HCT116 (cell line): ENCODE data around the gene TBC1D4. TPM values are rescaled to one million over a fixed set of nuclear protein-coding genes. Genes with fewer than 3 reads are reported as not detected.

Experiments used
- ATAC-seq: fragments of 200-7000 bp; cut with Tn5 transposase; 2 replicates; pipeline ENCODE4 v1.9.1; 2020; ENCODE audit warnings: mild to moderate bottlenecking, moderate library complexity
- BruUV-seq: library from RNA; stranded (reverse); fragments of 400-500 nt; replicated peaks from 2 replicates; lab custom pipeline; 2021; lab: Mats Ljungman, UMichigan
- CTCF ChIA-PET: fragments of 300-600 bp; sonication (Branson Sonifier 250); formaldehyde crosslinking; loops from one replicate; lab custom pipeline; 2021; ENCODE audit warnings: antibody characterized with exemption; lab: Charles Lee
- POLR2A ChIA-PET: fragments of 300-600, 350-600 bp; sonication (Branson Sonifier 250); formaldehyde crosslinking; loops from one replicate; lab custom pipeline; 2021; ENCODE audit warnings: antibody characterized with exemption; lab: Charles Lee
- RAD21 ChIA-PET, 2 experiments: fragments of 300-600 bp; sonication (Branson Sonifier 250); formaldehyde crosslinking; loops; one replicate each; lab custom pipeline; 2023; ENCODE audit warnings: low total read pairs in 2 of 2; ENCODE audit not compliant: uncharacterized antibody in 2 of 2, unreplicated experiment in 2 of 2, low non-redundant PET in 1 of 2; lab: Charles Lee
- DNase-seq: peaks from one replicate; pipeline ENCODE4 v3.0.0-alpha.2; 2010; ENCODE audit warnings: low read depth, low spot score
- H2AFZ ChIP-seq: fragments of 200-600 bp; shearing (Covaris generic), sonication (generic); 2 replicates; pipeline ENCODE4 v1.6.1; 2017; ENCODE audit warnings: low read depth, mixed run types, mixed read lengths, antibody characterized with exemption, low read length; ENCODE audit not compliant: poor library complexity, severe bottlenecking
- H3K27ac ChIP-seq: 2 replicates; pipeline ENCODE4 v1.5.1; 2012; ENCODE audit warnings: low read depth, low read length
- H3K27me3 ChIP-seq: fragments of 200-600 bp; sonication (generic); 2 replicates; pipeline ENCODE4 v1.6.1; 2016; ENCODE audit warnings: mixed run types, low read length, mixed read lengths; ENCODE audit not compliant: insufficient read depth
- H3K36me3 ChIP-seq, 2 experiments: fragments of 200-500 bp in 1 of 2; fragments of 200-600 bp in 1 of 2; sonication (Bioruptor generic) in 1 of 2; sonication (generic) in 1 of 2; 2 replicates each; pipeline versions ENCODE4 v1.5.1 to v1.6.1; 2014 to 2016; ENCODE audit warnings: low read length in 2 of 2, inconsistent platforms in 1 of 2, mixed read lengths in 1 of 2, mixed run types in 1 of 2; ENCODE audit not compliant: insufficient read depth in 2 of 2, control insufficient read depth in 1 of 2
- H3K4me1 ChIP-seq, 2 experiments: fragments of 200-600 bp in 1 of 2; sonication (generic) in 1 of 2; 2 replicates each; pipeline versions ENCODE4 v1.5.1 to v1.6.1; 2012 to 2017; ENCODE audit warnings: low read length in 2 of 2, inconsistent platforms in 1 of 2, mild to moderate bottlenecking in 1 of 2, mixed read lengths in 1 of 2, mixed run types in 1 of 2, moderate library complexity in 1 of 2; ENCODE audit not compliant: insufficient read depth in 2 of 2, control insufficient read depth in 1 of 2
- H3K4me2 ChIP-seq: fragments of 200-600 bp; sonication (generic); 2 replicates; pipeline ENCODE4 v1.6.1; 2017; ENCODE audit warnings: mixed run types, low read length, mixed read lengths
- H3K4me3 ChIP-seq, 2 experiments: fragments of 200-600 bp in 1 of 2; sonication (generic) in 1 of 2; replicated peaks in 1 of 2; 2 replicates each; pipeline ENCODE4 v1.5.1; 2011 to 2016; ENCODE audit warnings: low read length in 2 of 2, control low read depth in 1 of 2, low read depth in 1 of 2, mild to moderate bottlenecking in 1 of 2, mixed read lengths in 1 of 2, mixed run types in 1 of 2
- H3K79me2 ChIP-seq: fragments of 200-600 bp; sonication (generic); 2 replicates; pipeline ENCODE4 v1.6.1; 2017; ENCODE audit warnings: mild to moderate bottlenecking, mixed run types, low read length, moderate library complexity, mixed read lengths; ENCODE audit not compliant: insufficient read depth
- H3K9ac ChIP-seq: fragments of 200-600 bp; sonication (generic); 2 replicates; pipeline ENCODE4 v1.6.1; 2016; ENCODE audit warnings: low read length, mixed read lengths
- H3K9me2 ChIP-seq: fragments of 200-600 bp; sonication (generic), shearing (Covaris generic); 2 replicates; pipeline ENCODE4 v1.6.1; 2017; ENCODE audit warnings: mixed run types, mild to moderate bottlenecking, moderate library complexity; ENCODE audit not compliant: insufficient read depth
- H3K9me3 ChIP-seq, 2 experiments: fragments of 200-500 bp in 1 of 2; fragments of 200-600 bp in 1 of 2; sonication (Bioruptor generic) in 1 of 2; sonication (generic) in 1 of 2; 2 replicates each; pipeline ENCODE4 v1.6.1; 2014 to 2017; ENCODE audit warnings: low read length in 2 of 2, mixed read lengths in 2 of 2, inconsistent platforms in 1 of 2, low read depth in 1 of 2, mild to moderate bottlenecking in 1 of 2, mixed run types in 1 of 2, moderate library complexity in 1 of 2; ENCODE audit not compliant: control insufficient read depth in 1 of 2, insufficient read depth in 1 of 2
- H4K20me1 ChIP-seq: fragments of 200-600 bp; sonication (generic), shearing (Covaris generic); 2 replicates; pipeline ENCODE4 v1.6.1; 2017; ENCODE audit warnings: mixed run types, mild to moderate bottlenecking, moderate library complexity; ENCODE audit not compliant: insufficient read depth
- CBX3 ChIP-seq: IDR thresholded peaks from 2 replicates; pipeline ENCODE4 v1.6.1; 2012; ENCODE audit warnings: low read depth
- CEBPB ChIP-seq: IDR thresholded peaks from 2 replicates; pipeline ENCODE4 v1.6.1; 2012; ENCODE audit warnings: low read depth
- EGR1 ChIP-seq: IDR thresholded peaks from 2 replicates; pipeline ENCODE4 v1.6.1; 2012; ENCODE audit warnings: low read depth
- ELF1 ChIP-seq: IDR thresholded peaks from 2 replicates; pipeline ENCODE4 v1.6.1; 2012; ENCODE audit warnings: low read depth, borderline replicate concordance
- EZH2 ChIP-seq: fragments of 200-600 bp; sonication (generic); IDR thresholded peaks from 2 replicates; pipeline ENCODE4 v1.6.1; 2017; ENCODE audit warnings: antibody characterized with exemption, mixed run types
- EZH2phosphoT487 ChIP-seq: fragments of 200-600 bp; IDR thresholded peaks from 2 replicates; pipeline ENCODE4 v1.6.1; 2018; ENCODE audit warnings: antibody characterized with exemption, borderline replicate concordance
- FOSL1 ChIP-seq: IDR thresholded peaks from 2 replicates; pipeline ENCODE4 v1.6.1; 2012; ENCODE audit warnings: low read depth
- JUND ChIP-seq: IDR thresholded peaks from 2 replicates; pipeline ENCODE4 v1.6.1; 2012
- SIN3A ChIP-seq: IDR thresholded peaks from 2 replicates; pipeline ENCODE4 v1.6.1; 2012; ENCODE audit warnings: low read depth
- SP1 ChIP-seq: IDR thresholded peaks from 2 replicates; pipeline ENCODE4 v1.6.1; 2012; ENCODE audit warnings: low read depth
- SRF ChIP-seq: IDR thresholded peaks from 2 replicates; pipeline ENCODE4 v1.6.1; 2012; ENCODE audit warnings: low read depth
- TCF7L2 ChIP-seq: IDR thresholded peaks from 2 replicates; pipeline ENCODE4 v1.7.0; 2011; ENCODE audit warnings: borderline replicate concordance, inconsistent platforms; ENCODE audit not compliant: insufficient read depth, insufficient read length; ENCODE audit errors: extremely low read depth
- ZFX ChIP-seq: fragments of 450-650 bp; IDR thresholded peaks from 2 replicates; pipeline ENCODE4 v1.6.1; 2017
- ZNF274 ChIP-seq: fragments of 200-500 bp; sonication (Bioruptor generic); IDR thresholded peaks from 2 replicates; pipeline ENCODE4 v1.6.1; 2014; ENCODE audit warnings: mild to moderate bottlenecking, low read depth, low read length, inconsistent platforms
- intact Hi-C: fragments of 100-400 bp; cut with micrococcal nuclease; formaldehyde crosslinking; loops from 2 replicates; pipeline ENCODE4 v1.10.0; 2022
- total RNA-seq: library from RNA; stranded (reverse); gene quantifications from one replicate; pipeline ENCODE4 v1.2.1, GENCODE V29; 2021; ENCODE audit not compliant: unreplicated experiment
- TF ChIP-seq, protein P1 (sequence below): IDR thresholded peaks from 2 replicates; pipeline ENCODE4 v1.6.1; 2011; ENCODE audit warnings: mild to moderate bottlenecking, low read length, moderate library complexity; ENCODE audit not compliant: insufficient replicate concordance; ENCODE audit errors: extremely low read depth
- TF ChIP-seq, protein P2 (sequence below): IDR thresholded peaks from 2 replicates; pipeline ENCODE4 v1.6.1; 2012
- TF ChIP-seq, protein P3 (sequence below): IDR thresholded peaks from 2 replicates; pipeline ENCODE4 v1.6.1; 2012; ENCODE audit warnings: low read depth

The TBC1D4 gene
- total RNA-seq, 1 experiment from 2014 or later = 24.6 TPM

DNA sequence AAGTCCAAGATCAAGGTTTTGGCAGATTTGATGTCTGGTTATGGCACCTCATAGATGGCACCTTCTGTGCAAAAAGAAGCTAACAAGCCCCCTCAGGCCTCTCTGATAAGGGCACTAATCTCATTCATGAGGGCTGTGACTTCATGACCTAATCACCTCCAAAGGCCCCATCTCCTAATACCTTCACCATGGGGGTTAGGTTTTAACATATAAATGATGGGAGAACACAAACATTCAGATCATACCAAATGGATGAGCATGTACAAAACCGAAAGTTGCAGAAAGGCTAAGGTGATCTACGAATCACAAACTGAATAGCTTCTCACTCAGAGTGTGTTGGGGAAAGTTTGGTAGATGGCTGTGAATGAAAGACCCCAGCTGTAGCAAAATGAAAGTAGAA is 217.4 kb downstream of the TBC1D4 start:
- intact Hi-C loops = no loop called here
- Histone ChIP-seq H3K4me3 (no peak overlapping the region), H3K9me3 (no peaks in the 10 kb centered on the region), H3K9ac (no peak overlapping the region), H2AFZ (no peak overlapping the region), H3K36me3 (no peaks in the 10 kb centered on the region), H3K27me3 (no peaks in the 10 kb centered on the region), H3K27ac (no peak overlapping the region), H3K9me2 (no peaks in the 10 kb centered on the region), H3K4me2 (no peak overlapping the region), H3K4me1 (no peaks in the 10 kb centered on the region), H4K20me1 (no peaks in the 10 kb centered on the region), H3K79me2 (no peaks in the 10 kb centered on the region)
- DNase-seq (no peak), ATAC-seq (no peak)
- BruUV-seq = no TSS peak
- ChIA-PET RAD21 (no interaction called here), POLR2A (no interaction called here), CTCF (no interaction called here)
- TF ChIP-seq EZH2phosphoT487 = no peak
- TF ChIP-seq, protein P1, sequence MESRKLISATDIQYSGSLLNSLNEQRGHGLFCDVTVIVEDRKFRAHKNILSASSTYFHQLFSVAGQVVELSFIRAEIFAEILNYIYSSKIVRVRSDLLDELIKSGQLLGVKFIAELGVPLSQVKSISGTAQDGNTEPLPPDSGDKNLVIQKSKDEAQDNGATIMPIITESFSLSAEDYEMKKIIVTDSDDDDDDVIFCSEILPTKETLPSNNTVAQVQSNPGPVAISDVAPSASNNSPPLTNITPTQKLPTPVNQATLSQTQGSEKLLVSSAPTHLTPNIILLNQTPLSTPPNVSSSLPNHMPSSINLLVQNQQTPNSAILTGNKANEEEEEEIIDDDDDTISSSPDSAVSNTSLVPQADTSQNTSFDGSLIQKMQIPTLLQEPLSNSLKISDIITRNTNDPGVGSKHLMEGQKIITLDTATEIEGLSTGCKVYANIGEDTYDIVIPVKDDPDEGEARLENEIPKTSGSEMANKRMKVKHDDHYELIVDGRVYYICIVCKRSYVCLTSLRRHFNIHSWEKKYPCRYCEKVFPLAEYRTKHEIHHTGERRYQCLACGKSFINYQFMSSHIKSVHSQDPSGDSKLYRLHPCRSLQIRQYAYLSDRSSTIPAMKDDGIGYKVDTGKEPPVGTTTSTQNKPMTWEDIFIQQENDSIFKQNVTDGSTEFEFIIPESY = no peak
- TF ChIP-seq, protein P2, sequence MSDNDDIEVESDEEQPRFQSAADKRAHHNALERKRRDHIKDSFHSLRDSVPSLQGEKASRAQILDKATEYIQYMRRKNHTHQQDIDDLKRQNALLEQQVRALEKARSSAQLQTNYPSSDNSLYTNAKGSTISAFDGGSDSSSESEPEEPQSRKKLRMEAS = no peak
- no peak for TF ChIP-seq JUND
- TF ChIP-seq SP1 = no peak
- no peak for TF ChIP-seq EGR1
- no peak for TF ChIP-seq SIN3A
- no peak for TF ChIP-seq CBX3
- TF ChIP-seq ELF1 = no peak
- TF ChIP-seq FOSL1 = no peak
- TF ChIP-seq ZNF274 = no peak
- TF ChIP-seq EZH2 = no peak
- no peak for TF ChIP-seq CEBPB
- no peak for TF ChIP-seq SRF
- TF ChIP-seq, protein P3, sequence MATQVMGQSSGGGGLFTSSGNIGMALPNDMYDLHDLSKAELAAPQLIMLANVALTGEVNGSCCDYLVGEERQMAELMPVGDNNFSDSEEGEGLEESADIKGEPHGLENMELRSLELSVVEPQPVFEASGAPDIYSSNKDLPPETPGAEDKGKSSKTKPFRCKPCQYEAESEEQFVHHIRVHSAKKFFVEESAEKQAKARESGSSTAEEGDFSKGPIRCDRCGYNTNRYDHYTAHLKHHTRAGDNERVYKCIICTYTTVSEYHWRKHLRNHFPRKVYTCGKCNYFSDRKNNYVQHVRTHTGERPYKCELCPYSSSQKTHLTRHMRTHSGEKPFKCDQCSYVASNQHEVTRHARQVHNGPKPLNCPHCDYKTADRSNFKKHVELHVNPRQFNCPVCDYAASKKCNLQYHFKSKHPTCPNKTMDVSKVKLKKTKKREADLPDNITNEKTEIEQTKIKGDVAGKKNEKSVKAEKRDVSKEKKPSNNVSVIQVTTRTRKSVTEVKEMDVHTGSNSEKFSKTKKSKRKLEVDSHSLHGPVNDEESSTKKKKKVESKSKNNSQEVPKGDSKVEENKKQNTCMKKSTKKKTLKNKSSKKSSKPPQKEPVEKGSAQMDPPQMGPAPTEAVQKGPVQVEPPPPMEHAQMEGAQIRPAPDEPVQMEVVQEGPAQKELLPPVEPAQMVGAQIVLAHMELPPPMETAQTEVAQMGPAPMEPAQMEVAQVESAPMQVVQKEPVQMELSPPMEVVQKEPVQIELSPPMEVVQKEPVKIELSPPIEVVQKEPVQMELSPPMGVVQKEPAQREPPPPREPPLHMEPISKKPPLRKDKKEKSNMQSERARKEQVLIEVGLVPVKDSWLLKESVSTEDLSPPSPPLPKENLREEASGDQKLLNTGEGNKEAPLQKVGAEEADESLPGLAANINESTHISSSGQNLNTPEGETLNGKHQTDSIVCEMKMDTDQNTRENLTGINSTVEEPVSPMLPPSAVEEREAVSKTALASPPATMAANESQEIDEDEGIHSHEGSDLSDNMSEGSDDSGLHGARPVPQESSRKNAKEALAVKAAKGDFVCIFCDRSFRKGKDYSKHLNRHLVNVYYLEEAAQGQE = no peak
- no peak for TF ChIP-seq ZFX
- no peak for TF ChIP-seq TCF7L2
